Middle frontal gyrus (tissue), 1 donor: ENCODE measurements around the gene KCNG2.

Experiments used
- DNase-seq: peaks from one replicate; pipeline ENCODE4 v3.0.0-alpha.2; 2015; ENCODE audit warnings: low spot score; ENCODE audit errors: extremely low spot score

KCNG2 gene

GRCh38 chr18:79818631-79819030 is 20.9 kb downstream of the KCNG2 start:
- no peak for DNase-seq

- DNase-seq, result no peak
These were observed 21.6 kb downstream of the KCNG2 start for GRCh38 chr18:79819064-79819967.

- peak; percentile 25 for DNase-seq
These were observed 22.2 kb downstream of the KCNG2 start for GRCh38 chr18:79819968-79820351.

GRCh38 chr18:79823120-79823519 is 25.4 kb downstream of the KCNG2 start:
- DNase-seq, result no peak

- DNase-seq, result no peak
These were observed 28.2 kb downstream of the KCNG2 start for GRCh38 chr18:79825913-79826312.

- no peak for DNase-seq
These were observed 29.2 kb downstream of the KCNG2 start for GRCh38 chr18:79826966-79827365.

- DNase-seq, result no peak
These were observed 30.5 kb downstream of the KCNG2 start for GRCh38 chr18:79828258-79828657.

- no peak for DNase-seq
These were observed 31.6 kb downstream of the KCNG2 start for GRCh38 chr18:79829136-79829854.

GRCh38 chr18:79832169-79832568 is 34.4 kb downstream of the KCNG2 start:
- no peak for DNase-seq

GRCh38 chr18:79834834-79835233 is 37.1 kb downstream of the KCNG2 start:
- DNase-seq, result no peak

- DNase-seq, result no peak
These were observed 44.2 kb downstream of the KCNG2 start for GRCh38 chr18:79841936-79842335.

GRCh38 chr18:79844999-79845563 is 47.3 kb downstream of the KCNG2 start:
- no peak for DNase-seq

GRCh38 chr18:79846936-79847557 is 49.3 kb downstream of the KCNG2 start:
- DNase-seq, result no peak

- no peak for DNase-seq
These were observed 50.0 kb downstream of the KCNG2 start for GRCh38 chr18:79847606-79848293.

- no peak for DNase-seq
These were observed 50.5 kb downstream of the KCNG2 start for GRCh38 chr18:79848294-79848578.

- no peak for DNase-seq
These were observed 51.0 kb downstream of the KCNG2 start for GRCh38 chr18:79848579-79849327.

GRCh38 chr18:79849328-79850207 is 51.8 kb downstream of the KCNG2 start:
- DNase-seq, result no peak

GRCh38 chr18:79850731-79851130 is 53.0 kb downstream of the KCNG2 start:
- DNase-seq, result no peak

GRCh38 chr18:79851489-79851888 is 53.8 kb downstream of the KCNG2 start:
- DNase-seq, result no peak

GRCh38 chr18:79851950-79852349 is 54.2 kb downstream of the KCNG2 start:
- DNase-seq, result no peak
